ENCODE measurements around the gene ZNF492. TPM values are rescaled to one million over a fixed set of nuclear protein-coding genes. Genes with fewer than 3 reads are reported as not detected.

The ZNF492 gene
- total RNA-seq, 4 donors from 2014 or later: 0.20 to 0.27 TPM; not detected in 2

DNA sequence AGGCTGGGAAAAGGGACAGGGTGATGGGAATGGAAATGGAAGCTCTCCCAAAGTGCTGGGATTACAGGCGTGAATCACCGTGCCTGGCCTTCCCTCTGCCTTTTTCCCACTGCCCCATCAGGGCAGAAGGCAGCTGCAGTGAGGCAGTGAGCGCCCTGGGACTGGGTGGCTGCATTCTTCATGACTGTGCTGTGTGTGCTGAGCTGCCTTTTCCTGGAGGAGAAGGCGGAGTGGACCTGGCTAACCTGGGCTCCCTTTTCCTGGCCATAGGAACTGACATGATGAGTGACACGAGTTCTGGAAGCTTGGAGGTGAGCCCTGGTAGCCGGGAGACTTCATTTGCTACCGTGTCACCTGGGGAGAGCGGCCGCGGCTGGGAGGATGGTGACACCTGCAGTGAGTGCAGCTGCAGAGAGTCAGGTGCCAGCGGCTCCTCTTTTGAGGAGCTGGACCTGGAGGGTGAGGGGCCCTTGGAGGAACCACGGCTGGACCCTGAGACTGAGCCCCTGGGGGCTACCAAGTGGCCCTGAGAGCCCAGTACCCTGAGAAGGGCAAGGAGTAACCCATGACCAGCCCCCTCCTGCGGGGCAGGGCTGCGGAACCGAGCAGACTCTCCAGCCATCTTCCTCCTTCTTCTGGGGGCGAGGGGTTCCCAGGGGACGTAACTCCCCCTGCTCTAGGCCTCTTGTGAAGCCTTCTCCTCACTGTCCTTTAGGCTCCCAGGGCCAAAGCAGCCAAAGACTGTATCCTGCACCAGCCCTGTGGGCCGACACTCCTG lies 26.3 kb upstream of the ZNF492 start:
- TF ChIP-seq POLR2A (IDR thresholded peaks at IDR 0.05): no peak
- no peak for TF ChIP-seq CTCF (IDR thresholded peaks at IDR 0.05)
- no peak for DNase-seq
- Histone ChIP-seq H3K27me3 (no peaks in the 10 kb centered on the region), H3K36me3 (no peaks in the 10 kb centered on the region), H3K4me3 (no peak overlapping the region), H3K27ac (no peak overlapping the region), H3K4me1 (no peaks in the 10 kb centered on the region), H3K9me3 (peaks cover 0 to 3% of the 10 kb centered on the region in 2 donors)
- 73% methylated on average over 18 of the region's 18 CpGs; no CpG with 5 or more reads in 1 of the 2 donors for WGBS, 2 donors (ENCODE audit: low coverage in 1 of 2)
- in situ Hi-C loops (cut with MboI; ENCODE audit: low pct_ligation_motif_present in 1 of 4, low pct_unique_long_range_greater_than_20kb in 1 of 4, low sequenced_read_pairs in 3 of 4) (no loop called here), intact Hi-C loops (cut with DNase I; ENCODE audit: low total_unique reads) (no loop called here)

- DNase-seq: no peak
- in situ Hi-C loops (cut with MboI; ENCODE audit: low pct_ligation_motif_present in 1 of 4, low pct_unique_long_range_greater_than_20kb in 1 of 4, low sequenced_read_pairs in 3 of 4) (no loop called here), intact Hi-C loops (cut with DNase I; ENCODE audit: low total_unique reads) (no loop called here)
- 81 to 88% methylated on average over 1 to 7 of the region's 7 CpGs for WGBS, 2 donors (ENCODE audit: low coverage in 1 of 2)
- Histone ChIP-seq H3K4me3 (no peak overlapping the region), H3K27ac (no peak overlapping the region), H3K27me3 (no peaks in the 10 kb centered on the region), H3K9me3 (peaks cover 0 to 1% of the 10 kb centered on the region in 2 donors), H3K36me3 (no peaks in the 10 kb centered on the region), H3K4me1 (no peaks in the 10 kb centered on the region)
- TF ChIP-seq POLR2AphosphoS5 (IDR thresholded peaks at IDR 0.05) (no peak), CTCF (IDR thresholded peaks at IDR 0.05) (no peak), POLR2A (IDR thresholded peaks at IDR 0.05) (no peak), EP300 (IDR thresholded peaks at IDR 0.05; ENCODE audit: low read depth) (no peak)
Observed at GRCh38 chr19:22608441-22608840, 25.7 kb upstream of the ZNF492 start.

DNA sequence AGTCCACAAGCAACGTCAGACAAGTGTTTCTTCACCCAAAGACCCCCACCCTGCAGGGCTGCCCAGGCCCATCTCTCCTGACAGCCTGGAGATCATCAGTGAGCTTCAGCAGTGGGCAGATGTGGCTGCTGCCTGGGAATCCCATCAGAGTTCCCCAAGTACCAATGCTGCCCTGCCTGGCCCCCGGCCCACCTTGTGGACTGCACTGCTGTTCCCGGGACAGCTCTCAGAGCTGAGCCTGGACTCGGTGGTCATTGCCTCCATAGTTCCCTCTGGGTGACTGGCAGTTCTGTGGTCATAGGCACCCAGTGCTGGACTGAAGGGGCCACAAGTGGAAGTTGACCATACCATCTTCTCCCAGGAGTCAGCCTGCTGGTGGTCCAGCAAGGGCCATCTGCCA lies 24.5 kb upstream of the ZNF492 start:
- H3K4me3 ChIP-seq: no peak overlapping the region
- H3K36me3 ChIP-seq: no peaks in the 10 kb centered on the region
- intact Hi-C loops (cut with DNase I; ENCODE audit: low total_unique reads) (no loop called here), in situ Hi-C loops (cut with MboI; ENCODE audit: low pct_ligation_motif_present in 1 of 4, low pct_unique_long_range_greater_than_20kb in 1 of 4, low sequenced_read_pairs in 3 of 4) (no loop called here)
- H3K9me3 ChIP-seq: no peaks in the 10 kb centered on the region
- TF ChIP-seq POLR2A (IDR thresholded peaks at IDR 0.05): no peak
- TF ChIP-seq POLR2AphosphoS5 (IDR thresholded peaks at IDR 0.05): no peak
- TF ChIP-seq CTCF (IDR thresholded peaks at IDR 0.05): no peak
- no peak for TF ChIP-seq EP300 (IDR thresholded peaks at IDR 0.05; ENCODE audit: low read depth)
- no peak overlapping the region for H3K27ac ChIP-seq
- WGBS, 2 donors (ENCODE audit: low coverage in 1 of 2): 57 to 79% methylated on average over 1 to 4 of the region's 4 CpGs
- H3K4me1 ChIP-seq: no peaks in the 10 kb centered on the region
- no peaks in the 10 kb centered on the region for H3K27me3 ChIP-seq
- DNase-seq: no peak

DNA sequence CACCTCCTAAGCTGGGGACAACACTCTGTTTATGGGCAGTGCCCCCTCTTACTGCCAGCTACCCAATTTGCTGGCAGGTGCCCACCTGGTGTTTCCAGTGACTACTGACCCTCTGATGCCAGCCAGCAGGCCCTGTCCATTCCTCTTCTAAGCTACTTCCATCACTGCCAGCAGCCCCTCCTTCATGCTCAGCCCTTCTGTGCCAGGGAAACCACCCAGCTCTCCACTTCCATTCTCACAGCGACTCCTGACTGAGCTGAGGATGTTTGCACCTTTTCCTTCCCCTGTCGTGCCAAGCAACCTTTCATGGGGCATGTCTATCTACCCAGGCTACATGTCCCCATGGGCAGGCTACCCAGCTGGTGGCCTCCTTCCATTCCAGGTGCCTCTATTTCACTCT lies 24.0 kb upstream of the ZNF492 start:
- H3K4me3 ChIP-seq: no peak overlapping the region
- no peaks in the 10 kb centered on the region for H3K36me3 ChIP-seq
- DNase-seq: no peak
- intact Hi-C loops (cut with DNase I; ENCODE audit: low total_unique reads) (no loop called here), in situ Hi-C loops (cut with MboI; ENCODE audit: low pct_ligation_motif_present in 1 of 4, low pct_unique_long_range_greater_than_20kb in 1 of 4, low sequenced_read_pairs in 3 of 4) (no loop called here)
- 80% methylated on average over 2 of the region's 2 CpGs; no CpG with 5 or more reads in 1 of the 2 donors for WGBS, 2 donors (ENCODE audit: low coverage in 1 of 2)
- no peak for TF ChIP-seq CTCF (IDR thresholded peaks at IDR 0.05)
- H3K4me1 ChIP-seq: no peaks in the 10 kb centered on the region
- H3K27me3 ChIP-seq: no peaks in the 10 kb centered on the region
- H3K9me3 ChIP-seq: no peaks in the 10 kb centered on the region
- H3K27ac ChIP-seq: no peak overlapping the region

All from transverse colon (tissue), 4 donors.